ENCODE data around the gene LCN12. TPM values are rescaled to one million over a fixed set of nuclear protein-coding genes. Genes with fewer than 3 reads are reported as not detected.

LCN12 gene
- total RNA-seq, 4 donors from 2014 or later = not detected

DNA sequence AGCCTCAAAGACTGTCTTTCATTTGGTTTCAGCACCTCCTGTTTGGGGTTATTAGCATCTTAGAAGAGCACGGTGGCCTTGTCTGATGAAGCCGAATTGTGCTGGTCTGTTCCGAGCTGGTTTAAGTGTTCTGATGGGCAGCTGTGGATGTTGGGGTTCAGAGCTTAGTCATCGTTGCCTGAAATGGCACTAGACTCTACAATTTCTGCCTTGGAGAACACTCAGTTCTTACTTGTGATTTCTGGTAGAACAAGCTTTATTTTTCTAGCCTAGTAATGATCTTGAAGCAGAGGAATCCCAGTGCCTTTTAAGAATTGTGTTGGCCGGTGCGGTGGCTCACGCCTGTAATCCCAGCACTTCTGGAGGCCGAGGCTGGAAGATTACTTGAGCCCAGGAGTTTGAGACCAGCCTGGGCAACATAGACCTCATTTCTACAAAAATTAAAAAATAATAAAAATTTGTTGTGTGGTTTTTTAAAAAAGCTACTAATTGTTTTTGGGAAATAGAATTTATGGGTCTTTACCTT is 15.4 kb upstream of the LCN12 start:
- H3K4me1 ChIP-seq = peaks cover 0 to 6% (median 2%) of the 10 kb centered on the region in 4 donors
- no peak for DNase-seq (ENCODE audit: extremely low spot score)
- no peaks in the 10 kb centered on the region for H3K27me3 ChIP-seq
- no peak overlapping the region for H3K4me3 ChIP-seq
- 91% methylated on average over 8 of the region's 8 CpGs for WGBS
- intact Hi-C loops (cut with DNase I) = no loop called here
- no peak overlapping the region for H3K27ac ChIP-seq (replicated peaks in 1 of 4)
- no peaks in the 10 kb centered on the region for H3K9me3 ChIP-seq
- TF ChIP-seq POLR2A (IDR thresholded peaks at IDR 0.05; ENCODE audit: low read depth) (no peak), POLR2AphosphoS5 (IDR thresholded peaks at IDR 0.05) (no peak), CTCF (IDR thresholded peaks at IDR 0.05) (no peak), EP300 (IDR thresholded peaks at IDR 0.05) (no peak)
- H3K36me3 ChIP-seq = peaks cover 15 to 37% (median 30%) of the 10 kb centered on the region in 4 donors

DNA sequence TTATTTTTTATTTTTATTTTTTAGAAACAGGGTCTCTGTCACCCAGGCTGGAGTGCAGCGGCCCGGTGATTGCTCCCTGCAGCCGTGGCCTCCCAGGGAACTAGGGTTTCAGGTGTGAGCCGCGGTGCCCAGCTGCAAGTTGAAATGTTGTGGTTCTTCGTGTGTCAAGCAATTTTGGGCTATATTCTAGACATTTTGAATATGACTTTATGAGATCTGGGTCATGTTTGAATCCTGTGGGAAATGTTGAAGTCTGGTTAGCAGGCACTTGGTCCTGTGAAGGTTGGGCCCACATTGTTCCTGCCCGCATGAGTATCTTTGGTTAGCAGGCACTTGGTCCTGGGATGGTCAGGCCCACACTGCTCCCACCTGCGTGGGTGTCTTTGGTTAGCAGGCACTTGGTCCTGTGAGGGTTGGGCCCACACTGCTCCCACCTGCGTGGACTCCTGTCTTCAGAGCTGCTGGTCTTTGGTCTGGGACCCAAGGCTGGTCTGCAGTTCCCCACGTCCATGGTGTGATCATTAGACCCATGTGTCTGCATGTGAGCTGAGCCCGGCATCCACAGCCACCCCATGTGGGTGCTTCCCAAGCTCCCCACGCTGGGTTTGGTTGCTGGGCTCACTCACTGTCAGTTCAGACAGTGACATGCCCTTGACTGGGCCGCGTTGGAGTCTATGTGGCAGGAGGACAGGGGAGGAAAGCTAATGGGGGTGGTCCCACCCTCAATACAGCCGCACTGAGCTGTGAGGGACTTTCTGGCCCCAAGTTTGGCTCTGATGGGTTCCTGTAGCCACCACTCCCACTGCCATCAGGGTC is 14.7 kb upstream of the LCN12 start:
- peaks cover 22 to 44% (median 37%) of the 10 kb centered on the region in 4 donors for H3K36me3 ChIP-seq
- no peak for DNase-seq (ENCODE audit: extremely low spot score)
- WGBS = 88% methylated on average over 12 of the region's 15 CpGs
- TF ChIP-seq CTCF (IDR thresholded peaks at IDR 0.05) (no peak), POLR2A (IDR thresholded peaks at IDR 0.05; ENCODE audit: low read depth) (no peak), EP300 (IDR thresholded peaks at IDR 0.05) (no peak), POLR2AphosphoS5 (IDR thresholded peaks at IDR 0.05) (no peak)
- H3K4me3 ChIP-seq = no peak overlapping the region
- intact Hi-C loops (cut with DNase I) = no loop called here
- H3K9me3 ChIP-seq = no peaks in the 10 kb centered on the region
- H3K4me1 ChIP-seq = peaks cover 1 to 10% (median 6%) of the 10 kb centered on the region in 4 donors
- no peak overlapping the region for H3K27ac ChIP-seq (replicated peaks in 1 of 4)
- H3K27me3 ChIP-seq = no peaks in the 10 kb centered on the region

GRCh38 chr9:136939431-136939995 is 12.6 kb upstream of the LCN12 start:
- Histone ChIP-seq H3K36me3 (peaks cover 30 to 53% (median 46%) of the 10 kb centered on the region in 4 donors), H3K27ac (replicated peaks in 1 of 4) (no peak overlapping the region), H3K9me3 (no peaks in the 10 kb centered on the region), H3K4me3 (no peak overlapping the region), H3K4me1 (peaks cover 16 to 24% (median 19%) of the 10 kb centered on the region in 4 donors), H3K27me3 (peaks cover 0 to 3% (median 0%) of the 10 kb centered on the region in 4 donors)
- no peak for DNase-seq (ENCODE audit: extremely low spot score)
- WGBS = 95% methylated on average over 26 of the region's 28 CpGs
- TF ChIP-seq POLR2A (IDR thresholded peaks at IDR 0.05; ENCODE audit: low read depth) (no peak), CTCF (IDR thresholded peaks at IDR 0.05) (no peak), EP300 (IDR thresholded peaks at IDR 0.05) (no peak), POLR2AphosphoS5 (IDR thresholded peaks at IDR 0.05) (no peak)
- intact Hi-C loops (cut with DNase I) = no loop called here

GRCh38 chr9:136939996-136940525 is 12.0 kb upstream of the LCN12 start:
- peaks cover 30 to 53% (median 46%) of the 10 kb centered on the region in 4 donors for H3K36me3 ChIP-seq
- no peak overlapping the region for H3K4me3 ChIP-seq
- intact Hi-C loops (cut with DNase I) = no loop called here
- no peaks in the 10 kb centered on the region for H3K9me3 ChIP-seq
- WGBS = 82% methylated on average over 5 of the region's 16 CpGs
- TF ChIP-seq POLR2AphosphoS5 (IDR thresholded peaks at IDR 0.05) (no peak), POLR2A (IDR thresholded peaks at IDR 0.05; ENCODE audit: low read depth) (peak; percentile 35)
- no peak overlapping the region for H3K27ac ChIP-seq (replicated peaks in 1 of 4)
- H3K4me1 ChIP-seq = peaks cover 21 to 28% (median 23%) of the 10 kb centered on the region in 4 donors
- peaks cover 0 to 3% (median 0%) of the 10 kb centered on the region in 4 donors for H3K27me3 ChIP-seq
- DNase-seq (ENCODE audit: extremely low spot score) = no peak
